ENCODE data around the gene RGSL1.

DNA sequence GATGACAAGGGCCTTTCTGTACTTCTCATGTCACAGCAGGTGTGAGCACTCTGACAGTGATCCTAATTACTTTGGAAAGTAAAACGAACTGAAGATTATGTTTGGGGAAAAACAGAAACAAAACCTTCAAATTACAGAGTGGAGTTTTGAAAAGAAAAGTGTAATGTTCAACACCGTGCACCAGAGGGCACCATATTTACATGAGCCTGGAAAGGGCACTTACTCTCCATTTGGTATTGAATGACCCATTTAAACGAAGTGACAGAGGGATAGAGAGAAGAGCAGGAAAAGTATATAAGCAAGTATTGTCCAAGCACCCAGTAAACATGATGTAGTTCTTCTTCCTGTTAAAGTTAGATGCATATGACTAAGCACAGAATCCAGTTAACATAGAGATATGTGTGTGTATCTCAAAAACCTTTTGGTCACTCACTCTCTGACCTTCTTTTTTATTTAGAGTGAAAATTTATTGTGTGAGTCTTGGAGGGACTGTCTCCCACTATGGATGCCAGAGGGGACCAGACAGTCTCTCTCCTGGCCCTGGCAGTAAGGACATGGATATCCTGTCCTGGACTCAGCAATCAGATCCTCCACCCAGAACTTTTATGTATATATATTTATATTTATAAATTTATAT, 3.8 kb upstream of the RGSL1 start:
- no peak for TF ChIP-seq EZH2phosphoT487 (IDR thresholded peaks at IDR 0.05; ENCODE audit: insufficient read depth, low read depth)
- no peak for TF ChIP-seq EZH2 (IDR thresholded peaks at IDR 0.05; ENCODE audit: insufficient read depth, poor library complexity, severe bottlenecking)

Data from GM23248 (cell line).